ENCODE measurements around the gene RNF114. TPM values are rescaled to one million over a fixed set of nuclear protein-coding genes. Genes with fewer than 3 reads are reported as not detected.
A peak's percentile ranks its signal among the peaks of the same experiment; 100 is the strongest.
"Not testable (repeated sequence)": the region's sequence is repeated elsewhere in the genome, so short reads cannot be mapped to it uniquely, and the experiment has no call there.

Gene RNF114
- polyA plus RNA-seq, 1 donor, result 43.0 TPM

GRCh38 chr20:49987015-49987867 lies 51.0 kb downstream of the RNF114 start:
- DNase-seq, result no peak

- no peak for DNase-seq
These were observed 51.9 kb downstream of the RNF114 start for GRCh38 chr20:49987868-49988690.

- peak; percentile 70 for DNase-seq
These were observed 53.3 kb downstream of the RNF114 start for GRCh38 chr20:49989234-49990065.

- DNase-seq, result no peak
These were observed 54.1 kb downstream of the RNF114 start for GRCh38 chr20:49990271-49990720.

- DNase-seq, result no peak
These were observed 57.1 kb downstream of the RNF114 start for GRCh38 chr20:49993301-49993751.

GRCh38 chr20:49995586-49995985 lies 59.4 kb downstream of the RNF114 start:
- no peak for DNase-seq

GRCh38 chr20:49998478-49999188 lies 62.4 kb downstream of the RNF114 start:
- not testable (repeated sequence) for DNase-seq

- DNase-seq, result no peak
These were observed 63.1 kb downstream of the RNF114 start for GRCh38 chr20:49999329-49999728.

GRCh38 chr20:50000548-50001222 lies 64.5 kb downstream of the RNF114 start:
- not testable (repeated sequence) for DNase-seq

- no peak for DNase-seq
These were observed 65.7 kb downstream of the RNF114 start for GRCh38 chr20:50001784-50002311.

GRCh38 chr20:50003253-50003656 lies 67.1 kb downstream of the RNF114 start:
- DNase-seq, result no peak

Other genes starting within 250 kb of the RNF114 start
- 36.3 TPM for gene B4GALT5, start 222.5 kb upstream of the RNF114 start, polyA plus RNA-seq (ENCODE audit: insufficient read length)
- gene SLC9A8, start 123.6 kb upstream of the RNF114 start, polyA plus RNA-seq (ENCODE audit: insufficient read length), result 6.7 TPM
- gene SPATA2, start 20.9 kb upstream of the RNF114 start, polyA plus RNA-seq (ENCODE audit: insufficient read length), result 6.3 TPM
- 11.9 TPM for gene SNAI1, start 46.6 kb downstream of the RNF114 start, polyA plus RNA-seq (ENCODE audit: insufficient read length)
- gene UBE2V1, start 176.8 kb downstream of the RNF114 start, polyA plus RNA-seq (ENCODE audit: insufficient read length), result 112 TPM
- gene PEDS1, start 217.3 kb downstream of the RNF114 start, polyA plus RNA-seq (ENCODE audit: insufficient read length), result 26.5 TPM

Data from hindlimb muscle (tissue), 1 donor.